KMS-11 (cell line): ENCODE results near the gene SDK1.

ENCODE experiments used
- H2AFZ ChIP-seq: fragments of 200-600 bp; sonication (generic); 2 replicates; pipeline ENCODE4 v1.6.1; 2016; ENCODE audit warnings: antibody characterized with exemption, mixed run types, low read depth
- H3K27ac ChIP-seq: fragments of 200-600 bp; sonication (generic); 2 replicates; pipeline ENCODE4 v1.6.1; 2016; ENCODE audit warnings: mild to moderate bottlenecking, mixed run types
- H3K27me3 ChIP-seq: fragments of 200-600 bp; sonication (generic); 2 replicates; pipeline ENCODE4 v1.6.1; 2017; ENCODE audit warnings: mild to moderate bottlenecking, low read depth, mixed run types, moderate library complexity; ENCODE audit not compliant: insufficient read depth
- H3K36me3 ChIP-seq: fragments of 200-600 bp; sonication (generic); 2 replicates; pipeline ENCODE4 v1.6.1; 2017; ENCODE audit warnings: mild to moderate bottlenecking, mixed run types; ENCODE audit not compliant: insufficient read depth
- H3K4me1 ChIP-seq: fragments of 200-600 bp; sonication (generic); 2 replicates; pipeline ENCODE4 v1.6.1; 2016; ENCODE audit warnings: mild to moderate bottlenecking, low read depth, mixed run types; ENCODE audit not compliant: poor library complexity, severe bottlenecking
- H3K4me2 ChIP-seq: fragments of 200-600 bp; sonication (generic); 2 replicates; pipeline ENCODE4 v1.7.0; 2016; ENCODE audit warnings: mild to moderate bottlenecking, mixed run types
- H3K4me3 ChIP-seq: fragments of 200-600 bp; sonication (generic); IDR thresholded peaks from 2 replicates; pipeline ENCODE4 v1.6.1; 2017; ENCODE audit warnings: low read depth, low read length, mixed read lengths; ENCODE audit not compliant: insufficient read depth
- H3K79me2 ChIP-seq: fragments of 200-600 bp; sonication (generic); 2 replicates; pipeline ENCODE4 v1.6.1; 2016; ENCODE audit warnings: low read depth, mixed run types; ENCODE audit not compliant: insufficient read depth
- H3K9ac ChIP-seq: fragments of 200-600 bp; sonication (generic); 2 replicates; pipeline ENCODE4 v1.6.1; 2016; ENCODE audit warnings: mild to moderate bottlenecking, mixed run types
- H4K20me1 ChIP-seq: fragments of 200-600 bp; sonication (generic); 2 replicates; pipeline ENCODE4 v1.6.1; 2016; ENCODE audit warnings: mild to moderate bottlenecking, mixed run types; ENCODE audit not compliant: insufficient read depth
- CTCF ChIP-seq: fragments of 200-600 bp; sonication (generic); conservative IDR thresholded peaks from 2 replicates; pipeline ENCODE4 v1.6.1; 2017; ENCODE audit warnings: low read depth, mild to moderate bottlenecking, antibody characterized with exemption, low read length, moderate library complexity, mixed read lengths

SDK1 gene

GRCh38 chr7:3345699-3346481 is 44.8 kb downstream of the SDK1 start:
- Histone ChIP-seq H2AFZ (no peak overlapping the region), H4K20me1 (no peaks in the 10 kb centered on the region), H3K36me3 (no peaks in the 10 kb centered on the region), H3K4me1 (no peaks in the 10 kb centered on the region), H3K4me3 (no peak overlapping the region), H3K4me2 (no peak overlapping the region), H3K27me3 (no peaks in the 10 kb centered on the region), H3K27ac (no peak overlapping the region), H3K79me2 (no peaks in the 10 kb centered on the region), H3K9ac (no peak overlapping the region)
- TF ChIP-seq CTCF: no peak

GRCh38 chr7:3349126-3349525 is 48.1 kb downstream of the SDK1 start:
- Histone ChIP-seq H3K9ac (no peak overlapping the region), H3K4me3 (no peak overlapping the region), H3K4me1 (no peaks in the 10 kb centered on the region), H4K20me1 (no peaks in the 10 kb centered on the region), H3K36me3 (no peaks in the 10 kb centered on the region), H2AFZ (no peak overlapping the region), H3K4me2 (no peak overlapping the region), H3K27ac (no peak overlapping the region), H3K79me2 (no peaks in the 10 kb centered on the region), H3K27me3 (no peaks in the 10 kb centered on the region)
- no peak for TF ChIP-seq CTCF

GRCh38 chr7:3356173-3356572 is 55.1 kb downstream of the SDK1 start:
- no peaks in the 10 kb centered on the region for H3K79me2 ChIP-seq
- no peaks in the 10 kb centered on the region for H3K27me3 ChIP-seq
- no peaks in the 10 kb centered on the region for H4K20me1 ChIP-seq

GRCh38 chr7:3358991-3359390 is 57.9 kb downstream of the SDK1 start:
- Histone ChIP-seq H3K4me1 (no peaks in the 10 kb centered on the region), H3K27me3 (no peaks in the 10 kb centered on the region), H3K9ac (no peak overlapping the region), H3K4me3 (no peak overlapping the region), H3K4me2 (no peak overlapping the region), H3K79me2 (no peaks in the 10 kb centered on the region), H3K27ac (no peak overlapping the region), H2AFZ (no peak overlapping the region), H3K36me3 (no peaks in the 10 kb centered on the region), H4K20me1 (no peaks in the 10 kb centered on the region)
- no peak for TF ChIP-seq CTCF

More at GRCh38 chr7:3356173-3356572, 55.1 kb downstream of the SDK1 start:
- H3K4me2 ChIP-seq: no peak overlapping the region
- H3K27ac ChIP-seq: no peak overlapping the region
- no peaks in the 10 kb centered on the region for H3K4me1 ChIP-seq
- no peak overlapping the region for H3K4me3 ChIP-seq
- no peak overlapping the region for H2AFZ ChIP-seq
- H3K9ac ChIP-seq: no peak overlapping the region
- no peak for TF ChIP-seq CTCF
- H3K36me3 ChIP-seq: no peaks in the 10 kb centered on the region
